Esophagus squamous epithelium (tissue), 5 donors: ENCODE results near the gene FHIT. TPM values are rescaled to one million over a fixed set of nuclear protein-coding genes. Genes with fewer than 3 reads are reported as not detected.

Experiments used
- DNase-seq: peaks from one replicate; lab custom pipeline; 2025; lab: John Stamatoyannopoulos, UW
- H3K27ac ChIP-seq, 4 donors: fragments of 200-600 bp; sonication (generic); one replicate each; pipeline ENCODE4 v1.5.1; 2016 to 2019; ENCODE audit warnings: mild to moderate bottlenecking in 1 of 4
- H3K27me3 ChIP-seq, 4 donors: fragments of 200-600 bp; sonication (generic); 1 replicate in 3 of 4; 2 replicates in 1 of 4; pipeline versions ENCODE4 v1.5.1 to v1.6.0; 2017 to 2021; ENCODE audit warnings: antibody characterized with exemption in 1 of 4
- H3K36me3 ChIP-seq, 3 donors: fragments of 200-600 bp; sonication (generic); one replicate each; pipeline ENCODE4 v1.5.1; 2016 to 2019
- H3K4me1 ChIP-seq, 3 donors: fragments of 200-600 bp; sonication (generic); one replicate each; pipeline ENCODE4 v1.5.1; 2017 to 2019
- H3K4me3 ChIP-seq, 4 donors: fragments of 200-600 bp; sonication (generic); 1 replicate in 3 of 4; 2 replicates in 1 of 4; pipeline ENCODE4 v1.5.1; 2016 to 2019; ENCODE audit warnings: mild to moderate bottlenecking in 2 of 4, moderate library complexity in 1 of 4
- H3K9me3 ChIP-seq, 3 donors: fragments of 200-600 bp; sonication (generic); one replicate each; pipeline ENCODE4 v1.5.1; 2016 to 2019
- CTCF ChIP-seq, 6 experiments: fragments of 450-650 bp in 4 of 6; fragments of 200-600 bp in 2 of 6; sonication (generic) in 2 of 6; IDR thresholded peaks; one replicate each; pipeline ENCODE4 v1.5.1; 2016 to 2019; ENCODE audit warnings: antibody characterized with exemption in 6 of 6, mild to moderate bottlenecking in 4 of 6, moderate library complexity in 4 of 6
- POLR2A ChIP-seq, 4 donors: fragments of 450-650 bp; IDR thresholded peaks; one replicate each; pipeline ENCODE4 v1.6.1; 2017; ENCODE audit warnings: antibody characterized with exemption in 4 of 4, mild to moderate bottlenecking in 4 of 4, moderate library complexity in 3 of 4
- WGBS, 2 donors: methylation state at CpG; one replicate each; pipeline ENCODE4 v1.1.5; 2018; 5-methylcytosine and 5-hydroxymethylcytosine counted together
- intact Hi-C: fragments of 100-400 bp; cut with DNase I; formaldehyde crosslinking; loops from one replicate; pipeline ENCODE4 v1.15.0; 2022
- total RNA-seq, 4 donors: library from RNA; depleted of rRNA; stranded (reverse); fragments of >200 nt; gene quantifications; one replicate each; pipeline ENCODE4 v1.1.0, GENCODE V29; 2016
- donor health status: DM: yes; HTN: yes; CAD: no.

Gene FHIT
- total RNA-seq, 4 donors from 2014 or later = 0.64 to 5.7 (median 3.1) TPM

GRCh38 chr3:59885899-59886400 lies 1365.3 kb downstream of the FHIT start:
- 80 to 95% methylated on average over 2 of the region's 2 CpGs for WGBS, 2 donors
- no peak for DNase-seq
- no peak for TF ChIP-seq CTCF (IDR thresholded peaks at IDR 0.05)
- no peak for TF ChIP-seq POLR2A (IDR thresholded peaks at IDR 0.05)

GRCh38 chr3:59885101-59885500 lies 1366.2 kb downstream of the FHIT start:
- DNase-seq = no peak
- WGBS, 2 donors = 72 to 81% methylated on average over 4 of the region's 4 CpGs
- Histone ChIP-seq H3K4me3 (no peak overlapping the region), H3K36me3 (no peaks in the 10 kb centered on the region), H3K27ac (no peak overlapping the region), H3K27me3 (no peaks in the 10 kb centered on the region), H3K9me3 (no peaks in the 10 kb centered on the region), H3K4me1 (no peaks in the 10 kb centered on the region)
- TF ChIP-seq CTCF (IDR thresholded peaks at IDR 0.05) = no peak
- no peak for TF ChIP-seq POLR2A (IDR thresholded peaks at IDR 0.05)
- intact Hi-C loops = no loop called here

More at GRCh38 chr3:59885899-59886400, 1365.3 kb downstream of the FHIT start:
- Histone ChIP-seq H3K9me3 (no peaks in the 10 kb centered on the region), H3K4me3 (no peak overlapping the region), H3K36me3 (no peaks in the 10 kb centered on the region), H3K27me3 (no peaks in the 10 kb centered on the region), H3K27ac (no peak overlapping the region), H3K4me1 (no peaks in the 10 kb centered on the region)
- intact Hi-C loops = no loop called here

GRCh38 chr3:59884409-59884808 lies 1366.8 kb downstream of the FHIT start:
- H3K4me3 ChIP-seq = no peak overlapping the region
- TF ChIP-seq CTCF (IDR thresholded peaks at IDR 0.05) (no peak), POLR2A (IDR thresholded peaks at IDR 0.05) (no peak)

GRCh38 chr3:59882746-59883145 lies 1368.5 kb downstream of the FHIT start:
- TF ChIP-seq POLR2A (IDR thresholded peaks at IDR 0.05) = no peak
- TF ChIP-seq CTCF (IDR thresholded peaks at IDR 0.05) = no peak
- intact Hi-C loops = no loop called here
- H3K27ac ChIP-seq = no peak overlapping the region
- 74 to 91% methylated on average over 2 of the region's 2 CpGs for WGBS, 2 donors
- no peaks in the 10 kb centered on the region for H3K4me1 ChIP-seq
- no peak overlapping the region for H3K4me3 ChIP-seq
- H3K9me3 ChIP-seq = no peaks in the 10 kb centered on the region
- no peaks in the 10 kb centered on the region for H3K36me3 ChIP-seq
- H3K27me3 ChIP-seq = no peaks in the 10 kb centered on the region
- DNase-seq = no peak

More at GRCh38 chr3:59884409-59884808, 1366.8 kb downstream of the FHIT start:
- Histone ChIP-seq H3K27ac (no peak overlapping the region), H3K4me1 (no peaks in the 10 kb centered on the region), H3K27me3 (no peaks in the 10 kb centered on the region), H3K36me3 (no peaks in the 10 kb centered on the region), H3K9me3 (no peaks in the 10 kb centered on the region)
- no peak for DNase-seq
- intact Hi-C loops = no loop called here
- 60 to 86% methylated on average over 2 of the region's 2 CpGs for WGBS, 2 donors

GRCh38 chr3:59880717-59881116 lies 1370.5 kb downstream of the FHIT start:
- DNase-seq = no peak
- WGBS, 2 donors = 45 to 56% methylated on average over 2 of the region's 2 CpGs
- Histone ChIP-seq H3K4me3 (no peak overlapping the region), H3K4me1 (no peaks in the 10 kb centered on the region), H3K36me3 (no peaks in the 10 kb centered on the region), H3K27ac (no peak overlapping the region), H3K9me3 (no peaks in the 10 kb centered on the region), H3K27me3 (no peaks in the 10 kb centered on the region)
- intact Hi-C loops = no loop called here
- TF ChIP-seq CTCF (IDR thresholded peaks at IDR 0.05) (no peak), POLR2A (IDR thresholded peaks at IDR 0.05) (no peak)
